Ascending aorta (tissue), 2 donors: ENCODE measurements around the gene PATE1. TPM values are rescaled to one million over a fixed set of nuclear protein-coding genes. Genes with fewer than 3 reads are reported as not detected.

Experiments
- DNase-seq, 2 donors: peaks; one replicate each; pipeline ENCODE4 v3.0.0-alpha.2; 2019; ENCODE audit warnings: low spot score in 2 of 2
- H3K27ac ChIP-seq, 2 donors: fragments of 200-600 bp; sonication (generic); one replicate each; pipeline ENCODE4 v1.5.1; 2016 to 2017; ENCODE audit warnings: mild to moderate bottlenecking in 1 of 2
- H3K27me3 ChIP-seq: fragments of 200-600 bp; sonication (generic); one replicate; pipeline ENCODE4 v1.5.1; 2017
- H3K36me3 ChIP-seq, 2 donors: fragments of 200-600 bp; sonication (generic); one replicate each; pipeline ENCODE4 v1.5.1; 2016
- H3K4me1 ChIP-seq, 2 donors: fragments of 200-600 bp; sonication (generic); one replicate each; pipeline ENCODE4 v1.5.1; 2016 to 2017; ENCODE audit warnings: mild to moderate bottlenecking in 1 of 2
- H3K4me3 ChIP-seq, 2 donors: fragments of 200-600 bp; sonication (generic); one replicate each; pipeline ENCODE4 v1.5.1; 2016 to 2017; ENCODE audit warnings: mild to moderate bottlenecking in 1 of 2
- H3K9me3 ChIP-seq, 2 donors: fragments of 200-600 bp; sonication (generic); one replicate each; pipeline ENCODE4 v1.5.1; 2016
- intact Hi-C: fragments of 100-400 bp; cut with DNase I; formaldehyde crosslinking; loops from one replicate; pipeline ENCODE4 v1.15.1; 2023
- total RNA-seq: library from RNA; depleted of rRNA; stranded (reverse); fragments of >200 nt; gene quantifications from one replicate; pipeline ENCODE4 v1.1.0, GENCODE V29; 2016
- TF ChIP-seq, protein P1 (sequence below), 3 experiments: fragments of 200-600 bp in 2 of 3; fragments of 450-650 bp in 1 of 3; sonication (generic) in 2 of 3; IDR thresholded peaks; one replicate each; pipeline ENCODE4 v1.5.1; 2016 to 2019; ENCODE audit warnings: antibody characterized with exemption in 3 of 3, mild to moderate bottlenecking in 1 of 3, moderate library complexity in 1 of 3

PATE1 gene
- total RNA-seq, 1 donor from 2014 or later, result not detected

DNA sequence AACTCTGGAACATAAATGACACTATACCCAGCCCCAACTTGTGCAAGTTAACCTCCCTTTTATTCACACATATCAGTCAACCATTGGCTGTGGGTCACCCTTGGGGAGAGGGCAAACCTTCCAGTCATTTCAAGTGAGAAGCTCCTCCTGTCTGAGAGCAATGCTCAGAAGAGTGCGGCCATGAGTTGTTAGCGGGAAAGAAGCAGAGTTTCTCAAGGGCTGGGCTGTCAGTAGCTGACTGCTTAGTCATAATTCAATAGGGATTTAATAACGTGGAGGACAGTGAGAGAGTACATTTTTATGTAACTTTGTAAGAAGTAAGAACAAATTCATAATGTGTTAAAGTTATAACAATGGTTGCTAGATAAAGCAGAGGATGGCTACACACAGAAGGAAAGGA is 27.4 kb downstream of the PATE1 start:
- intact Hi-C loops, result no loop called here
- TF ChIP-seq, protein P1, sequence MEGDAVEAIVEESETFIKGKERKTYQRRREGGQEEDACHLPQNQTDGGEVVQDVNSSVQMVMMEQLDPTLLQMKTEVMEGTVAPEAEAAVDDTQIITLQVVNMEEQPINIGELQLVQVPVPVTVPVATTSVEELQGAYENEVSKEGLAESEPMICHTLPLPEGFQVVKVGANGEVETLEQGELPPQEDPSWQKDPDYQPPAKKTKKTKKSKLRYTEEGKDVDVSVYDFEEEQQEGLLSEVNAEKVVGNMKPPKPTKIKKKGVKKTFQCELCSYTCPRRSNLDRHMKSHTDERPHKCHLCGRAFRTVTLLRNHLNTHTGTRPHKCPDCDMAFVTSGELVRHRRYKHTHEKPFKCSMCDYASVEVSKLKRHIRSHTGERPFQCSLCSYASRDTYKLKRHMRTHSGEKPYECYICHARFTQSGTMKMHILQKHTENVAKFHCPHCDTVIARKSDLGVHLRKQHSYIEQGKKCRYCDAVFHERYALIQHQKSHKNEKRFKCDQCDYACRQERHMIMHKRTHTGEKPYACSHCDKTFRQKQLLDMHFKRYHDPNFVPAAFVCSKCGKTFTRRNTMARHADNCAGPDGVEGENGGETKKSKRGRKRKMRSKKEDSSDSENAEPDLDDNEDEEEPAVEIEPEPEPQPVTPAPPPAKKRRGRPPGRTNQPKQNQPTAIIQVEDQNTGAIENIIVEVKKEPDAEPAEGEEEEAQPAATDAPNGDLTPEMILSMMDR (IDR thresholded peaks at IDR 0.05), result no peak
- Histone ChIP-seq H3K36me3 (no peaks in the 10 kb centered on the region), H3K4me1 (peaks cover 0 to 4% of the 10 kb centered on the region in 2 donors), H3K27ac (no peak overlapping the region), H3K9me3 (no peaks in the 10 kb centered on the region), H3K27me3 (no peaks in the 10 kb centered on the region), H3K4me3 (no peak overlapping the region)
- DNase-seq, result no peak

DNA sequence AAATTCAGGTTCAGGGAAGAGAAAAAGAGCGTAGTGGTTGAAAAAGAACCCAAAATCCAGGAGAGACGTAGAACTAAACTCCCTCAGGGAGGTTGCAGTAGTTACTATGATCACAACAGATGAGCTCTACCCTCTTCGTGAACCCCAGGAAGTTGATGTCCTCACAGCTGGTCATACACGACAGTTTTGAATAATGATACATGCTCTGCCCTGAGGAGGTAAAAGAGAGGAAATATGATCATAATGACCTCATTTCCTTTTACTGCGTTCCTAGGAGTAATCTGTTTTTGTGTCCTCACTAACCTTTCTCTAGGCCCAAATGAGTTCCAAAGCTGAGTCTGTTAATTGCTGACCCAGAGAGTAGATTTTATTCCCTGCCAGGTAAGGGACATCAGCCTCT is 31.2 kb downstream of the PATE1 start:
- no peak for DNase-seq

DNA sequence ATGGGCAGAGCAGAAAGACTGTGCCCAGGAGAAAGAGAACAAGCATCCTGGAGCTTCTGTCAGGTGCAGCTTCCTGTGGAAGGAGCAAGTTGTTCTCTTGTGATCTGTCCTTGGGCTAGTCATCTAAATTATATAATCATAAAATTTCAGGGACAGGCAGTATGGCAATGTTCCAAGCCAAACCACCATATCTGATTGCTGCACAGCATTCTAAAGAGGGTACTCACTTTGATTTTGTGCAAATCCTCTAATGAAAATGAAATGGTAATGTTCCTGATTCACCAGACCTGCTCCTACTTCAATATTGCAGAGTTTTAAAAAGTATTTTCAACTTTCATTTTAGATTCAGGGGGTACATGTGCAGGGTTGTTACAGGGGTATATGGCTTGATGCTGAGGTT is 32.6 kb downstream of the PATE1 start, which contains the start of gene PATE2:
Gene PATE2 (minus strand): TSS at position 101 of the 400 bp plus-strand sequence. CDS start 55 bp downstream, at position 46.
- no peaks in the 10 kb centered on the region for H3K36me3 ChIP-seq
- no peaks in the 10 kb centered on the region for H3K4me1 ChIP-seq
- H3K4me3 ChIP-seq, result no peak within 1 kb of the TSS
- no peak within 1 kb of the TSS for H3K27ac ChIP-seq
- H3K27me3 ChIP-seq, result no peaks in the 10 kb centered on the region
- no peak for DNase-seq
- no peaks in the 10 kb centered on the region for H3K9me3 ChIP-seq
- intact Hi-C loops, result no loop called here
- TF ChIP-seq, protein P1 (IDR thresholded peaks at IDR 0.05), result no peak

More for the DNA sequence above, 31.2 kb downstream of the PATE1 start:
- Histone ChIP-seq H3K4me1 (peaks cover 0 to 3% of the 10 kb centered on the region in 2 donors), H3K27me3 (no peaks in the 10 kb centered on the region), H3K4me3 (no peak overlapping the region), H3K27ac (no peak overlapping the region), H3K36me3 (no peaks in the 10 kb centered on the region), H3K9me3 (no peaks in the 10 kb centered on the region)
- TF ChIP-seq, protein P1 (IDR thresholded peaks at IDR 0.05), result no peak
- intact Hi-C loops, result no loop called here

DNA sequence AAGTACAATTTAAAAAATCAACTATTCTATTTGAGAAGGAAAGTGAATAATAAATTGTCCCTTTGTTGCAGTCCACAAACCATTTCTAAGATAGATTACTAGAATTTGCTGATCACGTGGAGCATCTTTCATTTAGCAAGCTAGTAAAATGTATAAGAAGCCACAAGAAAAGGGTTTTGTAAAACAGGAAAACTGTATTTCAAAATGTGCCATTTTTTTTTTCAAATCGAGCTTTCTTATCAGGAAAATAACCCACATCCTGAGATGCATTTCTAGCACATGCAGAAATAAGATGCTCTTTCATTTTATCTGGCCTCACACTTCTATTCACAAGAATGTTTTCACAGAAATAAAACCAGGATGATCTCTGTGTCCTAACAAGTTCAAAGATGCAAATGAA is 38.6 kb downstream of the PATE1 start:
- intact Hi-C loops, result no loop called here
- TF ChIP-seq, protein P1 (IDR thresholded peaks at IDR 0.05), result no peak
- no peaks in the 10 kb centered on the region for H3K36me3 ChIP-seq
- H3K9me3 ChIP-seq, result no peaks in the 10 kb centered on the region
- no peak overlapping the region for H3K4me3 ChIP-seq
- no peaks in the 10 kb centered on the region for H3K27me3 ChIP-seq
- H3K27ac ChIP-seq, result no peak overlapping the region
- no peaks in the 10 kb centered on the region for H3K4me1 ChIP-seq
- DNase-seq, result no peak

DNA sequence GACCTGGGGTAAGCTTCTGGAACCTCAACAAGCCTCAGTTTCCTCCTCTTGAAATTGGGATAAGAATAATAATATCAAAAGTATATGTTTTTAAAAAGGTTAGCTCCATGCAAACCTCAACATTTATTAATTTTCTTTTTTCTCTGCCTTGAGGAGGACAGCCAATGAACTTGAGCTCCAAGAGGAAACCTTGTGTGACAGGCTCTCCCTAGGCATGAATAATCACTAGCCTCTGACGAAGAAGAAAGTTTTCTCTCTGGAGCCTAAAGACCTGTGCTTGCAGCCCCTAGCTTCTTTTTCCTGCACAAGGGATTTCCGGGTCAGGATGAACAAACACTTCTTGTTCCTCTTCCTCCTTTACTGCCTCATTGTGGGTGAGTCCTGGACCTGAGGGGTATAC is 41.7 kb downstream of the PATE1 start, which contains the start of gene PATE3:
Gene PATE3 (plus strand): TSS at position 301 of the 400 bp plus-strand sequence. CDS start 25 bp downstream, at position 326.
- Histone ChIP-seq H3K36me3 (no peaks in the 10 kb centered on the region), H3K4me1 (no peaks in the 10 kb centered on the region), H3K27me3 (no peaks in the 10 kb centered on the region), H3K27ac (no peak within 1 kb of the TSS), H3K4me3 (no peak within 1 kb of the TSS), H3K9me3 (no peaks in the 10 kb centered on the region)
- TF ChIP-seq, protein P1 (IDR thresholded peaks at IDR 0.05), result no peak
- no peak for DNase-seq
- intact Hi-C loops, result no loop called here

DNA sequence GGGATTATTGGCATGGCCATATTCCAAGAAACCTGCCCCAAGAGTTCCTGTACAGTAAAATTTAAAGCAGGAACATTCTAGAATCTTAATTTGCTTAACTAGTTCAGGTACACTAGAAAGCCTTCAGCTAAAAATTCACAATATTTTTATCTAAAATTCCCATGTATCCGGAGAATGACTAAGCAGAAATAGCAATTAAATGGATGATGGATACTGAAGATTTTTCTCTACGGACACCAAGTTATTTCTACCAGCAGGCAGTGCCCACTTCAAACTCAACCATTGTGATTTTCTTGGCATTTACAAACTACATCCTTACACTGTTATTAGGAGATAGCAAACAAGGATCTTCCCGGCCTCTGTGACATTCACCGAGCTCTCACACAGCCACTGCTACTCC is 44.7 kb downstream of the PATE1 start:
- Histone ChIP-seq H3K4me1 (no peaks in the 10 kb centered on the region), H3K36me3 (no peaks in the 10 kb centered on the region), H3K4me3 (no peak overlapping the region), H3K27me3 (no peaks in the 10 kb centered on the region), H3K9me3 (peaks cover 0 to 6% of the 10 kb centered on the region in 2 donors), H3K27ac (no peak overlapping the region)
- DNase-seq, result no peak
- TF ChIP-seq, protein P1 (IDR thresholded peaks at IDR 0.05), result no peak
- intact Hi-C loops, result no loop called here
